Dendritic cell treated with granulocyte-macrophage colony-stimulating factor and Interleukin-4, amounts not matched to agents 40 ng/mL and 50 ng/mL, for 4 days (primary cell): ENCODE data around the gene C1QTNF5.

ENCODE experiments used
- H3K27ac Mint-ChIP-seq: one replicate; pipeline ENCODE4 v1.8.0; 2022; ENCODE audit warnings: mild to moderate bottlenecking, mixed read lengths
- H3K27me3 Mint-ChIP-seq: one replicate; pipeline ENCODE4 v1.8.0; 2022; ENCODE audit warnings: mild to moderate bottlenecking, mixed read lengths
- H3K36me3 Mint-ChIP-seq: one replicate; pipeline ENCODE4 v1.8.0; 2022; ENCODE audit warnings: low read depth, mixed read lengths
- H3K4me1 Mint-ChIP-seq: one replicate; pipeline ENCODE4 v1.8.0; 2022; ENCODE audit warnings: low read depth, mixed read lengths
- H3K4me3 Mint-ChIP-seq: one replicate; pipeline ENCODE4 v1.8.0; 2022; ENCODE audit warnings: mild to moderate bottlenecking, moderate library complexity, mixed read lengths
- H3K9me3 Mint-ChIP-seq: one replicate; pipeline ENCODE4 v1.8.0; 2022; ENCODE audit warnings: mixed read lengths
- intact Hi-C: fragments of 100-400 bp; cut with micrococcal nuclease; formaldehyde crosslinking; loops from one replicate; pipeline ENCODE4 v1.15.0; 2022

Gene C1QTNF5

GRCh38 chr11:119316016-119316728 is 24.5 kb downstream of the C1QTNF5 start:
- H3K27ac Mint-ChIP-seq, result no peak overlapping the region
- H3K36me3 Mint-ChIP-seq, result no peaks in the 10 kb centered on the region

GRCh38 chr11:119315131-119316015 is 25.3 kb downstream of the C1QTNF5 start:
- Mint-ChIP-seq H3K9me3 (no peaks in the 10 kb centered on the region), H3K27me3 (peaks cover 69% of the 10 kb centered on the region), H3K4me1 (peaks cover 17% of the 10 kb centered on the region), H3K36me3 (no peaks in the 10 kb centered on the region), H3K27ac (no peak overlapping the region), H3K4me3 (no peak overlapping the region)
- intact Hi-C loops, result no loop called here

More at GRCh38 chr11:119316016-119316728, 24.5 kb downstream of the C1QTNF5 start:
- Mint-ChIP-seq H3K4me1 (peaks cover 18% of the 10 kb centered on the region), H3K27me3 (peaks cover 75% of the 10 kb centered on the region), H3K4me3 (no peak overlapping the region), H3K9me3 (no peaks in the 10 kb centered on the region)
- intact Hi-C loops, result no loop called here

- Mint-ChIP-seq H3K9me3 (no peaks in the 10 kb centered on the region), H3K27ac (no peak overlapping the region), H3K4me1 (peaks cover 14% of the 10 kb centered on the region), H3K27me3 (peaks cover 63% of the 10 kb centered on the region), H3K36me3 (peaks cover 3% of the 10 kb centered on the region), H3K4me3 (no peak overlapping the region)
- intact Hi-C loops, result no loop called here
Measured at GRCh38 chr11:119314726-119315125, 26.0 kb downstream of the C1QTNF5 start.

- intact Hi-C loops, result no loop called here
- peaks cover 10% of the 10 kb centered on the region for H3K4me1 Mint-ChIP-seq
- no peak overlapping the region for H3K4me3 Mint-ChIP-seq
- H3K36me3 Mint-ChIP-seq, result peaks cover 40% of the 10 kb centered on the region
- no peak overlapping the region for H3K27ac Mint-ChIP-seq
- no peaks in the 10 kb centered on the region for H3K9me3 Mint-ChIP-seq
- peaks cover 24% of the 10 kb centered on the region for H3K27me3 Mint-ChIP-seq
Measured at GRCh38 chr11:119310682-119311052, 30.0 kb downstream of the C1QTNF5 start.

- intact Hi-C loops, result no loop called here
- H3K9me3 Mint-ChIP-seq, result no peaks in the 10 kb centered on the region
- H3K4me3 Mint-ChIP-seq, result no peak overlapping the region
- H3K27ac Mint-ChIP-seq, result no peak overlapping the region
- H3K4me1 Mint-ChIP-seq, result peaks cover 4% of the 10 kb centered on the region
- H3K27me3 Mint-ChIP-seq, result peaks cover 18% of the 10 kb centered on the region
- H3K36me3 Mint-ChIP-seq, result peaks cover 46% of the 10 kb centered on the region
Measured at GRCh38 chr11:119309953-119310681, 30.6 kb downstream of the C1QTNF5 start.

- H3K27me3 Mint-ChIP-seq, result peaks cover 11% of the 10 kb centered on the region
- H3K9me3 Mint-ChIP-seq, result no peaks in the 10 kb centered on the region
- H3K4me1 Mint-ChIP-seq, result peaks cover 4% of the 10 kb centered on the region
- no peak overlapping the region for H3K4me3 Mint-ChIP-seq
- H3K27ac Mint-ChIP-seq, result no peak overlapping the region
- H3K36me3 Mint-ChIP-seq, result peaks cover 53% of the 10 kb centered on the region
- intact Hi-C loops, result no loop called here
Measured at GRCh38 chr11:119309411-119309810, 31.3 kb downstream of the C1QTNF5 start.

- Mint-ChIP-seq H3K36me3 (peaks cover 67% of the 10 kb centered on the region), H3K9me3 (no peaks in the 10 kb centered on the region), H3K4me3 (no peak overlapping the region), H3K27ac (no peak overlapping the region), H3K4me1 (peaks cover 4% of the 10 kb centered on the region), H3K27me3 (peaks cover 5% of the 10 kb centered on the region)
- intact Hi-C loops, result no loop called here
Measured at GRCh38 chr11:119307974-119308373, 32.7 kb downstream of the C1QTNF5 start.

GRCh38 chr11:119307219-119307618 is 33.5 kb downstream of the C1QTNF5 start:
- no peak overlapping the region for H3K27ac Mint-ChIP-seq
- no peaks in the 10 kb centered on the region for H3K9me3 Mint-ChIP-seq
- no peak overlapping the region for H3K4me3 Mint-ChIP-seq
- H3K4me1 Mint-ChIP-seq, result peaks cover 4% of the 10 kb centered on the region
- H3K36me3 Mint-ChIP-seq, result peaks cover 75% of the 10 kb centered on the region
- intact Hi-C loops, result no loop called here
- peaks cover 1% of the 10 kb centered on the region for H3K27me3 Mint-ChIP-seq

GRCh38 chr11:119306373-119306890 is 34.3 kb downstream of the C1QTNF5 start:
- H3K9me3 Mint-ChIP-seq, result no peaks in the 10 kb centered on the region
- H3K4me3 Mint-ChIP-seq, result no peak overlapping the region
- no peaks in the 10 kb centered on the region for H3K27me3 Mint-ChIP-seq
- peaks cover 4% of the 10 kb centered on the region for H3K4me1 Mint-ChIP-seq
- H3K36me3 Mint-ChIP-seq, result peaks cover 83% of the 10 kb centered on the region
- no peak overlapping the region for H3K27ac Mint-ChIP-seq
- intact Hi-C loops, result no loop called here

- Mint-ChIP-seq H3K9me3 (no peaks in the 10 kb centered on the region), H3K27ac (no peak overlapping the region), H3K36me3 (peaks cover 89% of the 10 kb centered on the region), H3K4me3 (no peak overlapping the region), H3K4me1 (peaks cover 4% of the 10 kb centered on the region), H3K27me3 (no peaks in the 10 kb centered on the region)
- intact Hi-C loops, result no loop called here
Measured at GRCh38 chr11:119305556-119306372, 34.9 kb downstream of the C1QTNF5 start.

- Mint-ChIP-seq H3K27ac (no peak overlapping the region), H3K4me1 (no peaks in the 10 kb centered on the region), H3K36me3 (peaks cover 97% of the 10 kb centered on the region), H3K9me3 (no peaks in the 10 kb centered on the region), H3K4me3 (no peak overlapping the region), H3K27me3 (no peaks in the 10 kb centered on the region)
- intact Hi-C loops, result no loop called here
Measured at GRCh38 chr11:119303227-119303718, 37.4 kb downstream of the C1QTNF5 start.

GRCh38 chr11:119300198-119300964 is 40.3 kb downstream of the C1QTNF5 start:
- H3K4me1 Mint-ChIP-seq, result no peaks in the 10 kb centered on the region

More at GRCh38 chr11:119300198-119300964, 40.3 kb downstream of the C1QTNF5 start:
- H3K9me3 Mint-ChIP-seq, result no peaks in the 10 kb centered on the region
- H3K27me3 Mint-ChIP-seq, result no peaks in the 10 kb centered on the region
- H3K4me3 Mint-ChIP-seq, result no peak overlapping the region
- peaks cover 95% of the 10 kb centered on the region for H3K36me3 Mint-ChIP-seq
- intact Hi-C loops, result no loop called here
- no peak overlapping the region for H3K27ac Mint-ChIP-seq
